Urinary bladder (tissue), 4 donors: Measurements from ENCODE around the gene HDHD5. TPM values are rescaled to one million over a fixed set of nuclear protein-coding genes. Genes with fewer than 3 reads are reported as not detected.
"Not testable (repeated sequence)": the region's sequence is repeated elsewhere in the genome, so short reads cannot be mapped to it uniquely, and the experiment has no call there.

Experiments
- DNase-seq: peaks from one replicate; pipeline ENCODE4 v3.0.0-alpha.2; 2015; ENCODE audit errors: extremely low spot score
- H3K27ac ChIP-seq: one replicate; pipeline ENCODE4 v1.5.1; 2013; ENCODE audit warnings: low read depth, mild to moderate bottlenecking, moderate library complexity
- H3K36me3 ChIP-seq: one replicate; pipeline ENCODE4 v1.6.1; 2013; ENCODE audit warnings: mild to moderate bottlenecking, moderate library complexity; ENCODE audit not compliant: insufficient read depth
- H3K4me1 ChIP-seq: one replicate; pipeline ENCODE4 v1.6.1; 2013; ENCODE audit warnings: mild to moderate bottlenecking, moderate library complexity; ENCODE audit not compliant: insufficient read depth
- H3K4me3 ChIP-seq: one replicate; pipeline ENCODE4 v1.5.1; 2013; ENCODE audit warnings: low read depth, low read length
- WGBS: extraction: QIAGEN DNeasy Blood & Tissue Kit; methylation state at CpG from one replicate; pipeline ENCODE4 v1.1.7; 2013; 5-methylcytosine and 5-hydroxymethylcytosine counted together
- polyA plus RNA-seq: library from polyadenylated mRNA; stranded (reverse); fragments of 200-250 nt; gene quantifications from one replicate; pipeline ENCODE4 v1.2.3, GENCODE V29; 2013
- total RNA-seq: library from RNA; depleted of rRNA; stranded (reverse); fragments of >200 nt; gene quantifications from one replicate; pipeline ENCODE4 v1.2.3, GENCODE V29; 2014
- donor health status: healthy with polysubstance abuse.
- donor health status: healthy.

Gene HDHD5
- total and polyA plus RNA-seq, 2 donors, result 13.2 to 35.7 TPM

DNA sequence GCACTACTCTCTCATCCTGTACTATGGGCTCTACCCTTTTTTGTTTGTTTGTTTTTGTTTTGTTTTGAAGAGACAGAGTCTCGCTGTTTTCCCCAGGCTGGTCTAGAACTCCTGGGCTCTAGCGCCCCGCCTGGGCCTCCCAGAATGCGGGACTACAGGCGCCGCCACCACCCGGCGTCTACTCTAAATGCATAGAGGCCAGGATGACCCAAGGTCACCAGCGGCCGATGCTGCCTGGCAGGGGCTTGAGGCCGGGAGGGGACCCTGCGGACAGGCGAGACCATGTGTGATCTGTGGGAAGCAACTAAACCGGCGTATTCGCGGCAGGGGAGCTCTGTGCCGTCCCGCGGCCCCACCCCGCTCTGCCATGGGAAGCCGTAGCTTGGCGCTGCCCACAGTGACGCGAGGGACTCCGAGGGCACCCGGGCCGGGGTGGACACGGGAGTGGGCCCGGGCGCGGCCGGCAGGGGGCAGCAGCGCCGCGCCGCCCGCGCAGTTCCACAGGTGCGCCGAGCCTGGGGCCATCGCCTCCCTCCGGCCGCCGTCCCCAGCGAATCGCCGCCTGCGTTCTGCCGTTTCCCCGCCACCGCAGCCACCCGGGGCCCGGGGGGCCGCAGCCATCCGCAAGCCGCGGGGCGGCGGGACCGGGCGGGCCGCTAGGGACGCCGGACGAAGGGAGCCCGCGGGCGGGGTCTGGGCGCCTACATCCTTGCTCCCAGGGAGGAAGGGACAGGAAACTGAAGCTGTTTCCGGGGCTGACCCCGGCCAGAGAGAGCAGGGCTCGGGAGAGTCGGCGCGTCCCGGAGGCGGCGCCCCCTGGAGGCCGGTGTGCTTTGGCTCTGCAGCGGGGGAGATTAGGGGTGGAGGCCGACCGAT, 12.3 kb upstream of the HDHD5 start:
- no peaks in the 10 kb centered on the region for H3K36me3 ChIP-seq
- H3K27ac ChIP-seq, result peak overlapping the region; percentile 78
- H3K4me1 ChIP-seq, result no peaks in the 10 kb centered on the region
- no peak for DNase-seq
- WGBS, result under 1% methylated on average over 83 of the region's 83 CpGs
- H3K4me3 ChIP-seq, result peak overlapping the region; percentile 58

DNA sequence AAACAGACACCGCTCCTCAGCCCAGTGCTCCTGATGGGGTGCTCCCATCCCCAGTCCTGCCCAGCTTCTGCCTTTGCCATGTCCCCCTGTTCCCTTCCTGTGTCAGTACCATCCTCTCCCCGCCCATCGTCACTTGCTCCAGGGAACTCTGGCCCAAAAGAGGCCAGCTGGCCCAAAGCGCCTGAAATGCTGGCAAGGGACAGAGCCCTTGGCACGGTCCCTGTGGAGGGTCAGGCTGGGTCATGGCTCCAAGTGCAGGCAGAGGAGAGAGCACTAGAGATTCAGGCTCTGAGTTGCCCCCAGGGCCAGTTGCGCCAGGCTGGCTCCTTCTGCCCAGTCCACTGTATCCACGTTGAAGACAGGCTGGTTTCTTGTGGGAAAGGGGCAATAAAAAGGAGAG, 8.4 kb upstream of the HDHD5 start:
- H3K36me3 ChIP-seq, result no peaks in the 10 kb centered on the region
- no peaks in the 10 kb centered on the region for H3K4me1 ChIP-seq
- H3K27ac ChIP-seq, result no peak overlapping the region
- no peak for DNase-seq
- 59% methylated on average over 7 of the region's 7 CpGs for WGBS
- H3K4me3 ChIP-seq, result no peak overlapping the region

DNA sequence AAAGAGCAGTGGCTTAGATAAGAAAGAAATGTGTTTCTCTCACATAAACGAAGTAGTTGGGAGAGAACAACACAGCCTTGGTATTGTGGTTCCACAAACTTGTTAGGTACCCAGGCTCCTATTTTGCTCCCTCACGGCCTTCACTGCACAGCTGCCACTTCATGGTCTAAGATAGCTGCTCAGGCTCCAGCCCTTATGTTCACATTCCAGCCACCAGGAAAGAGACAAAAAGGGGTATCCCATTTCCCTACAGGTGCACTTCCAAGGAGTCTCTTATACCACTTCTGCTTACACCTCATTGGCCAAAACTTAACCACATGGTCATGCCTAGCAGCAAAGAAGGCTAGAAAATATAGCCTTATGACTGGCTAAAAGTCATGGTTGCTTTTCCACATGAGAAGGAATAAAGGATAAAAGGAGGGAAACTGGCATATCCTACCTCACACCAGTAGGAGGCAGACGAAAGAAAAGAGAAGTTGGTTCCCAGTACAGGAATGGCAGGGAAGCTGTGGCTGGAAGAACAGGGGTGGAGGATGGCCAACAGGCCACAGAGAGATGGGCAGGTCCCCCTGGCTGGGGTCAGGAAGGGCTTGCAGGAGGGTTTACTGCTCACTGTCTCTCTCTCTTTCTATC, 5.4 kb upstream of the HDHD5 start:
- 87% methylated on average over 3 of the region's 3 CpGs for WGBS
- H3K4me3 ChIP-seq, result no peak overlapping the region
- DNase-seq, result no peak
- H3K4me1 ChIP-seq, result no peaks in the 10 kb centered on the region
- no peaks in the 10 kb centered on the region for H3K36me3 ChIP-seq
- no peak overlapping the region for H3K27ac ChIP-seq

DNA sequence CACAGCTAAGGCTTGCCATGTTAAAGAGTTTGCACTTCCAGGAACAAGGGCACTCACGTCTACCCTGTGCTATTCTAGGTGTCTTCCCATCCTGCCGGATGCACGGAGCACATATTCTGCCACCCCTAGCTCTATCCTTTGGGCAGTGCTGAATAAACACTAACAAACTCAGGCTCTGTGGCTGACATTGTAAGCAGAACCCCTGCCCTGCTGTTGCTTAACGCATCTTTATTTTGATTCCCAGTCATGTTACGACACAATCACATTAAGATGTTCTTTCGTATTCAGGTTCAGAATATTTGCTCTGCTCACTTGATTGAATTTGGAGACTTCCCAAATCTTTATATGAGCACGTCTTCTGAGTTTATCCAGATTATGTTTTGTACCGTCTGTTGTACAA, 3.7 kb upstream of the HDHD5 start:
- H3K36me3 ChIP-seq, result no peaks in the 10 kb centered on the region
- WGBS, result 90% methylated on average over 8 of the region's 8 CpGs
- H3K4me1 ChIP-seq, result no peaks in the 10 kb centered on the region

DNA sequence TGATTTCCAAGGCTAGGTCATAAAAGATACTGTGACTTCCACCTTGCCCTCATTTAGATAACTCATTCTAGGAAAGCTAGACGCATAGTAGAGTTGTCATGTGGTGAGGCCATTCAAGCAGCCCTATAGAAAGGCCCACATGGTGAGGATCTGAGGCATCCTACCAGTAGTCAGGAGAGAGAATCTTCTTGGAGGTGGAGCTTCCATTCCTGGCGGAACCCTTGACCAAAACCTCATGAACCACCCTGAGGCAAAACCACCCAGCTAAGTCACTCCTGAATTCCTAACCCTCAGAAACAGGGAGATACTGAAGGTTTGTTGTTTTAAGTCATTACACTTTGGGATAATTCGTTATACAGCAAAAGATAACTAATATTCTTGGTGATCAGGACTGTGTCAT, 2.9 kb upstream of the HDHD5 start:
- no peak for DNase-seq
- 92% methylated on average over 3 of the region's 3 CpGs for WGBS
- H3K27ac ChIP-seq, result no peak overlapping the region
- no peaks in the 10 kb centered on the region for H3K36me3 ChIP-seq
- no peak overlapping the region for H3K4me3 ChIP-seq
- no peaks in the 10 kb centered on the region for H3K4me1 ChIP-seq

More for the DNA sequence above, 3.7 kb upstream of the HDHD5 start:
- Histone ChIP-seq H3K27ac (no peak overlapping the region), H3K4me3 (no peak overlapping the region)
- DNase-seq, result no peak

DNA sequence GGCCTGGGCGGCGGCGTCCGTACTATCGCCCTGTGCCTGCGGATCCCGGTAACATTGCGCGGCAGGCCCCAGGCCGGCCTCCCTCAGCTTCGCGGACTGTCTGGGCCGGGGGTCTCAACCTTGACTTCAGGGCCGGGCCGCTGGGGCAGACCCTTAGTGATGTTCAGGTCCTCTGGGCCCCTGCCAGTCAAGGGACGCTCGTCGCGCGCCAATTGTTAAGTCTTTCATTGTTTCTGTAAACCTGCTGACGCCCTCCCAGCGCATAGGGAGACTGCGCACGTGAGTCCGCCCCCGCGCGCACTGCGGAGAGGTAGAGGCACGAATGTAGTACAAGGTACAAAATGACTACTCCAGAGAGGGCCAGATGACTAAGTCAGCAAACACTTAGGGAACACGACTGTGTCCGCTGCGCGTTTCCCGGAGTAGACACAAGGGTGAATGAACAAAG, 451 bp upstream of the HDHD5 start:
- H3K4me1 ChIP-seq, result no peaks in the 10 kb centered on the region
- H3K36me3 ChIP-seq, result no peaks in the 10 kb centered on the region
- H3K4me3 ChIP-seq, result peak overlapping the region; percentile 54
- no peak for DNase-seq
- WGBS, result 10% methylated on average over 35 of the region's 35 CpGs
- H3K27ac ChIP-seq, result peak overlapping the region; percentile 16

DNA sequence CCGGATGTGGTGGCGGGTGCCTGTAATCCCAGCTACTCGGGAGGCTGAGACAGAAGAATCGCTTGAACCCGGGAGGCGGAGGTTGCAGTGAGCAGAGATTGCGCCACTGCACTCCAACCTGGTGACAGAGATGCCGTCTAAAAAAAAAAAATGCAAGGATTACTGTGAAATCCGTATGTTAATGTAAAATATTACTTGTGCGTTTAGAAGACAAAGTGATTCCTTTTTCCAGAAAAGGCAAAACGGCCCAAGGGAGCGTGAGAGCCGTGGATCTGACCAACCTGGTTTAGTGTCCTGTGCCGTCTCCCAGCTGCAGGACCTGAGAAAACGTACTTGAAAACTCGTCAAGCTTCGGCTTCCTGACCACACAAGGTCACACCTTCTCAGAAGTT, 905 bp downstream of the HDHD5 start:
- Histone ChIP-seq H3K4me1 (no peaks in the 10 kb centered on the region), H3K27ac (peak overlapping the region; percentile 76), H3K36me3 (no peaks in the 10 kb centered on the region), H3K4me3 (peak overlapping the region; percentile 54)
- 54% methylated on average over 17 of the region's 17 CpGs for WGBS
- no peak for DNase-seq

DNA sequence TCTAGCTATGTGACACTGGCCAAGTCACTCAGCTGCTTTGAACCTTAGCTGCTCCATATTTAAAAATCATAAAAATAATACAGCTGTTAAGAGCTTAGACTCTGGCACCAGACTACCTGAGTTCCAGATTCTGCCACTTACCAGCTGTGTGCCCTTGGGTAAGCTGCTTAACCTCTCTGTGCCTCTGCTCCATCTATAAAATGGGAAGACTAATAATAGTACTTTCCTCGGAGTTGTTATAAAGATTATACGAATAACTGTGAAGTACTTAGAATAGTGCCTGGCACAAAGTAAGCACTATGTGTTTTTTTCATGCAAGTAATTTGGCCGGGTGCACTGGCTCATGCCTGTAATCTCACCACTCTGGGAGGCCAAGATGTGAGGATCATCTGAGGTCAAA, 1.4 kb downstream of the HDHD5 start:
- 91% methylated on average over 3 of the region's 3 CpGs for WGBS
- DNase-seq, result no peak
- H3K27ac ChIP-seq, result no peak overlapping the region
- no peak overlapping the region for H3K4me3 ChIP-seq
- H3K4me1 ChIP-seq, result no peaks in the 10 kb centered on the region
- no peaks in the 10 kb centered on the region for H3K36me3 ChIP-seq

DNA sequence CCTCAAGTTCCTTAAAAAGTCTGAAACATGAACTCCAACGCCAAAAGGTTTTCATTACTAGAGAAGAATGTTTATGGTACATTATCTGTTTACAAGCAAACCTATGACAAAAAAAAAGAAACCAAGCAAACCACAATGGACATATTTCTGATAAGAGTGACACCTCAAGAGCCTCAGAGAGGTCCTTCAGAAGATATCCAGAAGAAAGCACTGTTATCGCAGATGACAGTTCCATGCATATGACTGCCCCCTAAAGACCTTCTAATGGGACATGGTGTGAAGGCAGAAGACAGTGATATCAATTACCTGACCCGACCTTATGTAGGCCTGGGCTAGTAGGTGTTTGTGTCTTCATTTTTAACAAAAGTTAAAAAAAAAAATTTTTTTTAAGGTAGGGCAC, 3.1 kb downstream of the HDHD5 start:
- 70% methylated on average over 3 of the region's 3 CpGs for WGBS
- H3K4me1 ChIP-seq, result no peaks in the 10 kb centered on the region
- no peak overlapping the region for H3K4me3 ChIP-seq
- no peak overlapping the region for H3K27ac ChIP-seq
- H3K36me3 ChIP-seq, result no peaks in the 10 kb centered on the region
- DNase-seq, result no peak

DNA sequence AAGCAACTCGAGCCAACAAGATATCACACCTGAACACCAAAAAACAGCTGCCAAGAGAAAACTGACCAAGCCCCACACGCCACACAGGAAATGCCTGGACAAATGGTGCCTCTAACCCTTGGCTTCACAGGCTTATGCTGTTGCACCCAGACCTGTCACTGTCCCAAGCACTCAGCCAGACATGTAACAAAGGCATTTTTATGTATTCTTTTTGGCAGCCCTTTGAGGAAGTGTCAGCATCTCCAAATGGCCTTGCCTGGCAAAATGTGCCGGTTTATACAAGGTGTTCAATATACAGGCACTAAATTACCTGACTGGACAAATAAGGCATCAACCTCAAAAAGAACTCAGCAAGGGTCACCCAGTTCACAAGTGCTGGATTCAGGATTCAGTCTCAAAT, 6.1 kb downstream of the HDHD5 start:
- Histone ChIP-seq H3K27ac (no peak overlapping the region), H3K4me1 (no peaks in the 10 kb centered on the region), H3K4me3 (no peak overlapping the region), H3K36me3 (no peaks in the 10 kb centered on the region)
- WGBS, result 65% methylated on average over 3 of the region's 3 CpGs
- no peak for DNase-seq

DNA sequence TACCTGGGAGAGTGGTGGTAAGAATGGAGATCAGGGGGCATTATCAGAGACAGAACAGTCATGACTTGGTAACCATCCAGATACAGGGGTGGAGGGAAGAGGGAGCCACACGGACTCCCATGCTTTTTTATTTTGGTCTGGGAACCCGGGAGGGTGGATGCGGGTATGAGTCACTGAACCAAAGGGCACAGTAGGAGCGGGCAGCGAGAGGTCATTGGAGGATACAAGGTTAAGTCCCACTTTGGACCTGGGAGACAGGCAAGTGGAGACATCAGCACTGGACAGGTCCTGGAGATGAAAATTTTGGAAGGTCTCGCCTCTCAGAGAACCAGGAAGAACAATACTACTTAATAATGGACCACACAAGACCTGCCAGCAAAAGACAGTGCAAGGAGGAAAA, 6.7 kb downstream of the HDHD5 start:
- Histone ChIP-seq H3K4me3 (no peak overlapping the region), H3K36me3 (no peaks in the 10 kb centered on the region), H3K27ac (no peak overlapping the region), H3K4me1 (no peaks in the 10 kb centered on the region)
- DNase-seq, result no peak
- WGBS, result 86% methylated on average over 6 of the region's 6 CpGs

DNA sequence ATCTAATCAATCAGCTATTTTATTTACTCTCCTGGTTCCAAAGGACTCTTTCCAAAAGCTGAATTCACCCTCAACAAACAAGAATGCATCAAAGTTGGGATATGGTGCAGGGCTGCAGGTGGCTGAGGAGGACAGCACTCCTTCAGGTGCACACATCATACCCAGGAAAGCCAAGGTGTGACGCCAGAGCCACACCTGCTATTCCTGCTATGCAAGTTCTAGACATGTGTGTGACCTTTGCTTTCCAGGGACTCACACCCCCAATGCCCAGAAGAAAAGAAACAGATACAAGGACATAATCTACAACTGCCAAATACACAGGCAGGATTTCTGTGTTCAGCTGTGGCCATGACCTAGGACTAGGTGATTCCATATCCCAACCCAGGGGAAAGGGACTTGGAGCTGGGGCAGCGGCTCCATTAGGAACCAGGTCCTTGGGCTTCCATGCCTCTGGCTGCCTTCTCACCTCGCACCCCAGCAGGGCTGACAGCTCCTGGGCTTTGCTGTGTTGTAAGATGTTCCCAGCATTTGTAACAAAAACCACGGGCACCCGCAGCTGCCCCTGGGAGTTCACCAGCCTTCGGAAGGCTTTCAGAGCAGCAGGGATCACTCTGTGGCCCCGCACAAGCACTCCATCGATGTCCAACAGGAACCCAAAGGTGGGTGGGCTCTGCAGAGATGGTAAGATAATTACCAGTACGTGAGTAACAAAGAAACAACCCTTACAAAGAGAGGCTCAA, 9.8 kb downstream of the HDHD5 start:
- no peak for DNase-seq
- Histone ChIP-seq H3K27ac (no peak overlapping the region), H3K4me3 (no peak overlapping the region), H3K36me3 (no peaks in the 10 kb centered on the region), H3K4me1 (no peaks in the 10 kb centered on the region)
- 90% methylated on average over 9 of the region's 9 CpGs for WGBS

DNA sequence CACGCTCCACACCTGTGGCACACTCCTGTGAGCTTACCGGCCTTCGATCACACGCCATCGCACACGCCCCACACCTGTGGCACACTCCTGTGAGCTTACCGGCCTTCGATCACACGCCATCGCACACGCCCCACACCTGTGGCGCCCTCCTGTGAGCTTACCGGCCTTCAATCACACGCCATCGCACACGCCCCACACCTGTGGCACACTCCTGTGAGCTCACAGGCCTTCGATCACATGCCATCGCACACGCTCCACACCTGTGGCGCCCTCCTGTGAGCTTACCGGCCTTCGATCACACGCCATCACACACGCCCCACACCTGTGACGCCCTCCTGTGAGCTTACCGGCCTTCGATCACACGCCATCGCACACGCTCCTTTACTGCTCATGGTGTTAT, 11.6 kb downstream of the HDHD5 start:
- not testable (repeated sequence) for DNase-seq

More for the DNA sequence above, 11.6 kb downstream of the HDHD5 start:
- not testable (repeated sequence) for H3K4me3 ChIP-seq, H3K36me3 ChIP-seq, H3K4me1 ChIP-seq, H3K27ac ChIP-seq
- WGBS, result 98% methylated on average over 30 of the region's 30 CpGs
